HepG2 (cell line): ENCODE results near the gene PLEKHH3. TPM values are rescaled to one million over a fixed set of nuclear protein-coding genes. Genes with fewer than 3 reads are reported as not detected.

Experiments used
- ARNT ChIP-seq: fragments of 450-650 bp; IDR thresholded peaks from 2 replicates; pipeline ENCODE4 v1.6.1; 2017
- CAMTA2 ChIP-seq: sonication (generic); formaldehyde crosslinking; IDR thresholded peaks from 2 replicates; pipeline ENCODE4 v1.4.0; 2020; ENCODE audit warnings: mild to moderate bottlenecking, missing genetic modification reagents, borderline replicate concordance
- EZH2 ChIP-seq: conservative IDR thresholded peaks from 2 replicates; pipeline ENCODE4 v1.6.1; 2012; ENCODE audit warnings: mild to moderate bottlenecking, low read depth, low read length, moderate library complexity
- KDM5B ChIP-seq: sonication (generic); formaldehyde crosslinking; IDR thresholded peaks from 2 replicates; pipeline ENCODE4 v1.4.0; 2020; ENCODE audit warnings: missing genetic modification reagents, mild to moderate bottlenecking, borderline replicate concordance
- SETDB1 ChIP-seq: sonication (generic); formaldehyde crosslinking; IDR thresholded peaks from 2 replicates; pipeline ENCODE4 v1.5.1; 2020; ENCODE audit warnings: missing genetic modification reagents, mild to moderate bottlenecking, borderline replicate concordance
- TARDBP ChIP-seq: sonication (generic); formaldehyde crosslinking; IDR thresholded peaks from 2 replicates; pipeline ENCODE4 v1.8.0; 2022; ENCODE audit warnings: mild to moderate bottlenecking, missing genetic modification reagents
- TBL1XR1 ChIP-seq: fragments of 150-350 bp; IDR thresholded peaks from 2 replicates; pipeline ENCODE4 v1.6.1; 2014; ENCODE audit warnings: borderline replicate concordance, low read length; ENCODE audit not compliant: partially characterized antibody
- ZFP82 ChIP-seq: sonication (generic); formaldehyde crosslinking; IDR thresholded peaks from 2 replicates; pipeline ENCODE4 v1.5.1; 2020; ENCODE audit warnings: mild to moderate bottlenecking, missing genetic modification reagents, borderline replicate concordance
- ZNF326 ChIP-seq: sonication (generic); formaldehyde crosslinking; IDR thresholded peaks from 2 replicates; pipeline ENCODE4 v1.4.0; 2020; ENCODE audit warnings: missing genetic modification reagents, borderline replicate concordance
- ZNF333 ChIP-seq: sonication (generic); formaldehyde crosslinking; IDR thresholded peaks from 2 replicates; pipeline ENCODE4 v1.4.0; 2020; ENCODE audit warnings: mild to moderate bottlenecking, missing genetic modification reagents, borderline replicate concordance
- ZNF430 ChIP-seq: sonication (generic); formaldehyde crosslinking; IDR thresholded peaks from 2 replicates; pipeline ENCODE4 v1.9.0; 2021; ENCODE audit warnings: mild to moderate bottlenecking, missing genetic modification reagents
- ZNF44 ChIP-seq: sonication (generic); formaldehyde crosslinking; IDR thresholded peaks from 2 replicates; pipeline ENCODE4 v1.5.1; 2020; ENCODE audit warnings: mild to moderate bottlenecking, missing genetic modification reagents
- ZNF547 ChIP-seq: sonication (generic); formaldehyde crosslinking; IDR thresholded peaks from 2 replicates; pipeline ENCODE4 v1.5.1; 2020; ENCODE audit warnings: mild to moderate bottlenecking, missing genetic modification reagents
- polyA plus RNA-seq, 8 experiments: library from polyadenylated mRNA; depleted of rRNA in 3 of 8; stranded (reverse) in 7 of 8; unstranded in 1 of 8; fragments of >200 nt; fragmentation: Illumina TruSeq in 4 of 8; extraction: Trizol in 4 of 8; gene quantifications; 2 replicates each; pipeline versions ENCODE4 v1.2.1 to v1.2.3, GENCODE V29; 2011 to 2016; ENCODE audit warnings: low read depth in 4 of 8, missing spikeins in 1 of 8, mixed read lengths in 1 of 8; ENCODE audit not compliant: insufficient read depth in 1 of 8
- total RNA-seq, 5 experiments: library from RNA; depleted of rRNA; stranded (reverse); fragments of >200 nt; fragmentation: Illumina TruSeq; extraction: Trizol; gene quantifications; 2 replicates each; pipeline ENCODE4 v1.2.3, GENCODE V29; 2016; ENCODE audit warnings: low read depth in 1 of 5
- TF ChIP-seq, protein P1 (sequence below), 2 experiments: fragments of 450-650 bp in 1 of 2; sonication (generic) in 1 of 2; formaldehyde crosslinking in 1 of 2; IDR thresholded peaks; 2 replicates each; pipeline versions ENCODE4 v1.6.1 to v1.8.0; 2016 to 2022; ENCODE audit warnings: antibody characterized with exemption in 1 of 2, mild to moderate bottlenecking in 1 of 2, missing genetic modification reagents in 1 of 2
- TF ChIP-seq, protein P2 (sequence below): IDR thresholded peaks from 2 replicates; pipeline ENCODE4 v1.6.1; 2016
- TF ChIP-seq, protein P3 (sequence below): sonication (generic); formaldehyde crosslinking; IDR thresholded peaks from 2 replicates; pipeline ENCODE4 v1.4.0; 2020; ENCODE audit warnings: missing genetic modification reagents; ENCODE audit errors: not compliant biosample characterization
- TF ChIP-seq, protein P4 (sequence below): IDR thresholded peaks from 2 replicates; pipeline ENCODE4 v1.6.1; 2016; ENCODE audit warnings: low read depth

The PLEKHH3 gene
- total and polyA plus RNA-seq, 2 of the 13 experiments (the other 11 are each of a cell fraction or from before 2014, with no cell fraction given), result 6.0 to 19.9 TPM

DNA sequence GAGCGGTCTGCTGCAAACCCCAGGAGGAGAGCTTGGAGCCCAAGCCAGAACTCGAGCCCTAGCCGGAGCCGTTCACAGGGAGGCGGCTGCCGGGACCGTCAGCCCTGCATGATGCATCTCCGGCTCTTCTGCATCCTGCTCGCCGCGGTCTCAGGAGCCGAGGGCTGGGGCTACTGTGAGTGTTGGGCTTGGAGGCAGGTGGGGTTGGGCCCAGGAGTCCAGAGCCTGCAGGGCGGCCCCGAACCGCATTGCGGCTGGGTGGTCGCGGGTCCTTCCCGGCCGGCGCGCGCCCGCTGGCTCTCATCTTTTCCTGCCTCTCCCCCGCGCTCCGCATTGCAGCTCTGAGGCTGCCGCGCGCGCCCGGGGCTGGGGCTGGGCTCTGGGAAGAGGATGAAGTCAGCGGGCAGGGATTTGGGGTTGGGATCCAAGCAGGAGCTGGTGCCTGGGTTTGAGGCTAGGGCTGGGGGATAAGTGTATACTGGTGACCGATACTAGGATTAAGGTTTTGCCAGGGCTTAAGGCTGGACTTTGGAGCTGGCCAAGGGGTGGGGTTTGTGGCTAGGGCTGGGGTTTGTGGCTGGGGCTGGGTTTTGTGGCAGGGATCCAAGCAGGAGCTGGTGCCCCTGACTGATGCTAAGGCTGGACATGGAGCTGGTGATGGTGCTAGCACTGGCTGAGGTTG lies 6.1 kb upstream of the PLEKHH3 start (continued):
- TF ChIP-seq, protein P1, sequence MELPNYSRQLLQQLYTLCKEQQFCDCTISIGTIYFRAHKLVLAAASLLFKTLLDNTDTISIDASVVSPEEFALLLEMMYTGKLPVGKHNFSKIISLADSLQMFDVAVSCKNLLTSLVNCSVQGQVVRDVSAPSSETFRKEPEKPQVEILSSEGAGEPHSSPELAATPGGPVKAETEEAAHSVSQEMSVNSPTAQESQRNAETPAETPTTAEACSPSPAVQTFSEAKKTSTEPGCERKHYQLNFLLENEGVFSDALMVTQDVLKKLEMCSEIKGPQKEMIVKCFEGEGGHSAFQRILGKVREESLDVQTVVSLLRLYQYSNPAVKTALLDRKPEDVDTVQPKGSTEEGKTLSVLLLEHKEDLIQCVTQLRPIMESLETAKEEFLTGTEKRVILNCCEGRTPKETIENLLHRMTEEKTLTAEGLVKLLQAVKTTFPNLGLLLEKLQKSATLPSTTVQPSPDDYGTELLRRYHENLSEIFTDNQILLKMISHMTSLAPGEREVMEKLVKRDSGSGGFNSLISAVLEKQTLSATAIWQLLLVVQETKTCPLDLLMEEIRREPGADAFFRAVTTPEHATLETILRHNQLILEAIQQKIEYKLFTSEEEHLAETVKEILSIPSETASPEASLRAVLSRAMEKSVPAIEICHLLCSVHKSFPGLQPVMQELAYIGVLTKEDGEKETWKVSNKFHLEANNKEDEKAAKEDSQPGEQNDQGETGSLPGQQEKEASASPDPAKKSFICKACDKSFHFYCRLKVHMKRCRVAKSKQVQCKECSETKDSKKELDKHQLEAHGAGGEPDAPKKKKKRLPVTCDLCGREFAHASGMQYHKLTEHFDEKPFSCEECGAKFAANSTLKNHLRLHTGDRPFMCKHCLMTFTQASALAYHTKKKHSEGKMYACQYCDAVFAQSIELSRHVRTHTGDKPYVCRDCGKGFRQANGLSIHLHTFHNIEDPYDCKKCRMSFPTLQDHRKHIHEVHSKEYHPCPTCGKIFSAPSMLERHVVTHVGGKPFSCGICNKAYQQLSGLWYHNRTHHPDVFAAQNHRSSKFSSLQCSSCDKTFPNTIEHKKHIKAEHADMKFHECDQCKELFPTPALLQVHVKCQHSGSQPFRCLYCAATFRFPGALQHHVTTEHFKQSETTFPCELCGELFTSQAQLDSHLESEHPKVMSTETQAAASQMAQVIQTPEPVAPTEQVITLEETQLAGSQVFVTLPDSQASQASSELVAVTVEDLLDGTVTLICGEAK (IDR thresholded peaks at IDR 0.05), result no peak
- TF ChIP-seq, protein P1 (CRISPR knock-in tag; IDR thresholded peaks at IDR 0.05), result peak; percentile 44; the same call in 1 of the 2 replicates
- no peak for TF ChIP-seq TBL1XR1
- TF ChIP-seq, protein P2, sequence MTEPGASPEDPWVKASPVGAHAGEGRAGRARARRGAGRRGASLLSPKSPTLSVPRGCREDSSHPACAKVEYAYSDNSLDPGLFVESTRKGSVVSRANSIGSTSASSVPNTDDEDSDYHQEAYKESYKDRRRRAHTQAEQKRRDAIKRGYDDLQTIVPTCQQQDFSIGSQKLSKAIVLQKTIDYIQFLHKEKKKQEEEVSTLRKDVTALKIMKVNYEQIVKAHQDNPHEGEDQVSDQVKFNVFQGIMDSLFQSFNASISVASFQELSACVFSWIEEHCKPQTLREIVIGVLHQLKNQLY, result no peak
- TF ChIP-seq CAMTA2 (CRISPR knock-in tag), result peak; percentile 76; the same call in 1 of the 2 replicates
- peak; percentile 76; the same call in 1 of the 2 replicates for TF ChIP-seq ZNF333 (CRISPR knock-in tag)
- TF ChIP-seq TARDBP, result no peak
- no peak for TF ChIP-seq ZNF326 (CRISPR knock-in tag)
- TF ChIP-seq, protein P3, sequence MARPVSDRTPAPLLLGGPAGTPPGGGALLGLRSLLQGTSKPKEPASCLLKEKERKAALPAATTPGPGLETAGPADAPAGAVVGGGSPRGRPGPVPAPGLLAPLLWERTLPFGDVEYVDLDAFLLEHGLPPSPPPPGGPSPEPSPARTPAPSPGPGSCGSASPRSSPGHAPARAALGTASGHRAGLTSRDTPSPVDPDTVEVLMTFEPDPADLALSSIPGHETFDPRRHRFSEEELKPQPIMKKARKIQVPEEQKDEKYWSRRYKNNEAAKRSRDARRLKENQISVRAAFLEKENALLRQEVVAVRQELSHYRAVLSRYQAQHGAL, result no peak
- no peak for TF ChIP-seq ZFP82 (CRISPR knock-in tag)
- no peak; the same call in 1 of the 2 replicates for TF ChIP-seq ZNF44 (CRISPR knock-in tag)
- TF ChIP-seq, protein P4, sequence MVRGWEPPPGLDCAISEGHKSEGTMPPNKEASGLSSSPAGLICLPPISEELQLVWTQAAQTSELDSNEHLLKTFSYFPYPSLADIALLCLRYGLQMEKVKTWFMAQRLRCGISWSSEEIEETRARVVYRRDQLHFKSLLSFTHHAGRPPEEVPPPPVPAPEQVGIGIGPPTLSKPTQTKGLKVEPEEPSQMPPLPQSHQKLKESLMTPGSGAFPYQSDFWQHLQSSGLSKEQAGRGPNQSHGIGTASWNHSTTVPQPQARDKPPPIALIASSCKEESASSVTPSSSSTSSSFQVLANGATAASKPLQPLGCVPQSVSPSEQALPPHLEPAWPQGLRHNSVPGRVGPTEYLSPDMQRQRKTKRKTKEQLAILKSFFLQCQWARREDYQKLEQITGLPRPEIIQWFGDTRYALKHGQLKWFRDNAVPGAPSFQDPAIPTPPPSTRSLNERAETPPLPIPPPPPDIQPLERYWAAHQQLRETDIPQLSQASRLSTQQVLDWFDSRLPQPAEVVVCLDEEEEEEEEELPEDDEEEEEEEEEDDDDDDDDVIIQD (CRISPR knock-in tag), result no peak
- peak; percentile 52 for TF ChIP-seq ZNF547
- TF ChIP-seq KDM5B (CRISPR knock-in tag), result peak; percentile 85
- no peak for TF ChIP-seq ZNF430 (CRISPR knock-in tag)
- TF ChIP-seq EZH2, result no peak
- no peak for TF ChIP-seq ARNT
- TF ChIP-seq SETDB1, result no peak
